ENCODE results near the gene IPO9.

DNA sequence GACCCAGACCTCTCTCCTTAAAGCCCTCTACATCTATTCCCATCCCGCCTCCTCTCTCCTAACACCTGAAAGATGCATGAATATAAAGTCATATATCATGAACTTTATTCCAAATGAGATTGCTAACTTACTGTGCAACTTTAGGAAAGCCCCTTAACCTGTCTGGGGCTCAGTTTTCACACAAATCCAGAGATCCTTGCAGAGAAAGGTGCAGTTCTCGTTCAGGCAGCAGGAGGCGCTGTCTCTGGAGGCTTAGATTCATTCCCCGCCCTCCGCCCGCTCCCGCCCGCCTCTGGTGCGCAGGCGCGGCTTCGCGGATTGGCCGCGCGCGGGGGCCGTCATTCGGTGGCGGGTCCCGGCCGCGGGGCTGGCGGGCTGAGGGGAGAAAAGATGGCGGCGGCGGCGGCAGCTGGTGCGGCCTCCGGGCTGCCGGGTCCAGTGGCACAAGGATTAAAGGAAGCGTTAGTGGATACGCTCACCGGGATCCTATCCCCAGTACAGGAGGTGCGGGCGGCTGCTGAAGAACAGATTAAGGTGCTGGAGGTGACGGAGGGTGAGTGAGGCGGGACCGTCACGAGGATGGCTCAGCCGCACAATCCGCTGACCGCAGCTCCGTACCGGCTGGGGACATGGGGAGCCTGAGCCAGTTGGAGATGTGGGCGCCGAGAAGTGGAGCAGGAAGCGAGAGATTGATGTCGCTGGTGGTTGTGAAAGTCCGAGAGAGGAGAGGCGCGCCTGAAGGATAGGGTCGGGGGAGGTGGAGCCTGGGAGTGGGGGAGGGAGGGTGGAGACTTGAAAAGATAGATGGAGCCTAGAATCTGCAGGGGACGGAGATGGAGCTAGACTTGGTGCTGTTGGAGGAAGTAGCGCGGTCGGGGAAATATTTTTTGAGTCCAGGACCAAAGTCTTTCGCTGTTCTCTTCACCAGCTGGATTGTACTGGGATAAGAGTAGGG is at the start of gene IPO9:
- TF ChIP-seq, protein P1, sequence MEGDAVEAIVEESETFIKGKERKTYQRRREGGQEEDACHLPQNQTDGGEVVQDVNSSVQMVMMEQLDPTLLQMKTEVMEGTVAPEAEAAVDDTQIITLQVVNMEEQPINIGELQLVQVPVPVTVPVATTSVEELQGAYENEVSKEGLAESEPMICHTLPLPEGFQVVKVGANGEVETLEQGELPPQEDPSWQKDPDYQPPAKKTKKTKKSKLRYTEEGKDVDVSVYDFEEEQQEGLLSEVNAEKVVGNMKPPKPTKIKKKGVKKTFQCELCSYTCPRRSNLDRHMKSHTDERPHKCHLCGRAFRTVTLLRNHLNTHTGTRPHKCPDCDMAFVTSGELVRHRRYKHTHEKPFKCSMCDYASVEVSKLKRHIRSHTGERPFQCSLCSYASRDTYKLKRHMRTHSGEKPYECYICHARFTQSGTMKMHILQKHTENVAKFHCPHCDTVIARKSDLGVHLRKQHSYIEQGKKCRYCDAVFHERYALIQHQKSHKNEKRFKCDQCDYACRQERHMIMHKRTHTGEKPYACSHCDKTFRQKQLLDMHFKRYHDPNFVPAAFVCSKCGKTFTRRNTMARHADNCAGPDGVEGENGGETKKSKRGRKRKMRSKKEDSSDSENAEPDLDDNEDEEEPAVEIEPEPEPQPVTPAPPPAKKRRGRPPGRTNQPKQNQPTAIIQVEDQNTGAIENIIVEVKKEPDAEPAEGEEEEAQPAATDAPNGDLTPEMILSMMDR (IDR thresholded peaks at IDR 0.05), result peak; percentile 99
- TF ChIP-seq EZH2 (IDR thresholded peaks at IDR 0.05; ENCODE audit: borderline replicate concordance, insufficient read depth, low read depth, low read length, poor library complexity, severe bottlenecking), result no peak
